Stomach (tissue), 9 donors: ENCODE measurements around the gene PHF20. TPM values are rescaled to one million over a fixed set of nuclear protein-coding genes. Genes with fewer than 3 reads are reported as not detected.

Experiments used
- DNase-seq, 2 donors: peaks; one replicate each; pipeline versions ENCODE4 v3.0.0 to v3.0.0-alpha.2; 2013 to 2019
- H3K27ac ChIP-seq, 5 donors: fragments of 200-600 bp in 4 of 5; sonication (generic) in 4 of 5; one replicate each; pipeline ENCODE4 v1.5.1; 2013 to 2019; ENCODE audit warnings: mild to moderate bottlenecking in 1 of 5, moderate library complexity in 1 of 5
- H3K27me3 ChIP-seq, 3 donors: fragments of 200-600 bp; sonication (generic); one replicate each; pipeline ENCODE4 v1.5.1; 2017 to 2019; ENCODE audit warnings: mixed run types in 1 of 3
- H3K36me3 ChIP-seq, 4 donors: fragments of 200-600 bp; sonication (generic); 1 replicate in 3 of 4; 2 replicates in 1 of 4; pipeline ENCODE4 v1.5.1; 2016 to 2019
- H3K4me1 ChIP-seq, 4 donors: fragments of 200-600 bp; sonication (generic); one replicate each; pipeline ENCODE4 v1.5.1; 2016 to 2019
- H3K4me3 ChIP-seq, 4 donors: fragments of 200-600 bp; sonication (generic) in 3 of 4; one replicate each; pipeline ENCODE4 v1.5.1; 2016 to 2019; ENCODE audit warnings: mild to moderate bottlenecking in 1 of 4
- H3K9me3 ChIP-seq, 4 donors: fragments of 200-600 bp; sonication (generic); one replicate each; pipeline ENCODE4 v1.5.1; 2016 to 2019
- CTCF ChIP-seq, 7 experiments: fragments of 450-650 bp in 4 of 7; fragments of 200-600 bp in 3 of 7; sonication (generic) in 3 of 7; IDR thresholded peaks; one replicate each; pipeline ENCODE4 v1.5.1; 2016 to 2019; ENCODE audit warnings: antibody characterized with exemption in 7 of 7, control low read depth in 2 of 7, mild to moderate bottlenecking in 1 of 7
- EP300 ChIP-seq: sonication (generic); formaldehyde crosslinking; IDR thresholded peaks from one replicate; pipeline ENCODE4 v1.6.1; 2017; ENCODE audit warnings: antibody characterized with exemption
- POLR2A ChIP-seq, 4 donors: fragments of 450-650 bp; IDR thresholded peaks; one replicate each; pipeline ENCODE4 v1.6.1; 2016; ENCODE audit warnings: antibody characterized with exemption in 4 of 4, control low read depth in 2 of 4, mild to moderate bottlenecking in 1 of 4, moderate library complexity in 1 of 4
- POLR2AphosphoS5 ChIP-seq, 3 donors: sonication (generic); formaldehyde crosslinking; IDR thresholded peaks; one replicate each; pipeline ENCODE4 v1.6.1; 2016; ENCODE audit warnings: antibody characterized with exemption in 3 of 3
- WGBS, 5 donors: extraction: QIAGEN DNeasy Blood & Tissue Kit in 3 of 5; methylation state at CpG; one replicate each; pipeline versions ENCODE4 v1.1.5 to v1.1.7; 2013 to 2018; 5-methylcytosine and 5-hydroxymethylcytosine counted together
- intact Hi-C: fragments of 100-400 bp; cut with DNase I; formaldehyde crosslinking; loops from one replicate; pipeline ENCODE4 v1.15.1; 2023; ENCODE audit warnings: low total_unique reads
- polyA plus RNA-seq, 3 donors: library from polyadenylated mRNA; stranded (reverse); fragments of 200-250 nt; gene quantifications; one replicate each; pipeline ENCODE4 v1.2.3, GENCODE V29; 2013
- total RNA-seq, 5 donors: library from RNA; depleted of rRNA; stranded (reverse); fragments of >200 nt; gene quantifications; one replicate each; pipeline versions ENCODE4 v1.1.0 to v1.2.3, GENCODE V29; 2014 to 2016
- donor health status: healthy with polysubstance abuse.
- donor health status: Bipolar disorder and iron deficiency.
- donor health status: healthy.

The PHF20 gene
- total and polyA plus RNA-seq, 8 donors, result 18.3 to 135 (median 31.5) TPM

GRCh38 chr20:35929301-35929700 lies 157.5 kb downstream of the PHF20 start:
- Histone ChIP-seq H3K4me1 (no peaks in the 10 kb centered on the region), H3K27ac (no peak overlapping the region), H3K36me3 (peaks cover 41 to 95% (median 81%) of the 10 kb centered on the region in 4 donors), H3K27me3 (no peaks in the 10 kb centered on the region), H3K9me3 (no peaks in the 10 kb centered on the region), H3K4me3 (no peak overlapping the region)
- DNase-seq, result no peak
- intact Hi-C loops, result no loop called here
- 83 to 98% (median 97%) methylated on average over 2 of the region's 2 CpGs for WGBS, 5 donors
- no peak for TF ChIP-seq POLR2AphosphoS5 (IDR thresholded peaks at IDR 0.05)
- no peak for TF ChIP-seq POLR2A (IDR thresholded peaks at IDR 0.05)
- no peak for TF ChIP-seq EP300
- no peak for TF ChIP-seq CTCF (IDR thresholded peaks at IDR 0.05)

GRCh38 chr20:35934050-35934449 lies 162.2 kb downstream of the PHF20 start:
- TF ChIP-seq CTCF (IDR thresholded peaks at IDR 0.05) (no peak), POLR2AphosphoS5 (IDR thresholded peaks at IDR 0.05) (no peak), POLR2A (IDR thresholded peaks at IDR 0.05) (no peak), EP300 (no peak)
- intact Hi-C loops, result no loop called here
- H3K9me3 ChIP-seq, result no peaks in the 10 kb centered on the region

GRCh38 chr20:35939264-35939663 lies 167.4 kb downstream of the PHF20 start:
- peaks cover 45 to 87% (median 81%) of the 10 kb centered on the region in 4 donors for H3K36me3 ChIP-seq
- H3K27me3 ChIP-seq, result no peaks in the 10 kb centered on the region
- DNase-seq, result no peak
- no peak for TF ChIP-seq EP300
- no peak for TF ChIP-seq POLR2AphosphoS5 (IDR thresholded peaks at IDR 0.05)
- no peak for TF ChIP-seq POLR2A (IDR thresholded peaks at IDR 0.05)
- no peak for TF ChIP-seq CTCF (IDR thresholded peaks at IDR 0.05)
- intact Hi-C loops, result no loop called here
- no peaks in the 10 kb centered on the region for H3K4me1 ChIP-seq
- H3K4me3 ChIP-seq, result no peak overlapping the region
- no peaks in the 10 kb centered on the region for H3K9me3 ChIP-seq
- H3K27ac ChIP-seq, result no peak overlapping the region
- 90 to 94% (median 91%) methylated on average over 3 of the region's 3 CpGs for WGBS, 5 donors

More at GRCh38 chr20:35934050-35934449, 162.2 kb downstream of the PHF20 start:
- H3K36me3 ChIP-seq, result peaks cover 39 to 89% (median 81%) of the 10 kb centered on the region in 4 donors
- H3K4me3 ChIP-seq, result no peak overlapping the region
- H3K27ac ChIP-seq, result no peak overlapping the region
- H3K4me1 ChIP-seq, result no peaks in the 10 kb centered on the region
- H3K27me3 ChIP-seq, result no peaks in the 10 kb centered on the region
- no peak for DNase-seq
- WGBS, 5 donors, result 86 to 95% (median 91%) methylated on average over 4 of the region's 4 CpGs

- Histone ChIP-seq H3K36me3 (peaks cover 39 to 88% (median 86%) of the 10 kb centered on the region in 4 donors), H3K9me3 (no peaks in the 10 kb centered on the region), H3K4me3 (no peak overlapping the region), H3K4me1 (no peaks in the 10 kb centered on the region), H3K27me3 (no peaks in the 10 kb centered on the region), H3K27ac (no peak overlapping the region)
- no peak for DNase-seq
- intact Hi-C loops, result no loop called here
- WGBS, 5 donors, result 84 to 98% (median 92%) methylated on average over 2 of the region's 2 CpGs
- TF ChIP-seq EP300 (no peak), POLR2A (IDR thresholded peaks at IDR 0.05) (no peak), POLR2AphosphoS5 (IDR thresholded peaks at IDR 0.05) (no peak), CTCF (IDR thresholded peaks at IDR 0.05) (no peak)
These were observed 169.8 kb downstream of the PHF20 start for GRCh38 chr20:35941620-35942019.
